Peyer's patch (tissue), 4 donors: ENCODE measurements around the gene ATP4A.

Source experiments
- POLR2A ChIP-seq, 2 donors: fragments of 450-650 bp; IDR thresholded peaks; one replicate each; pipeline ENCODE4 v1.5.1; 2017; ENCODE audit warnings: antibody characterized with exemption in 2 of 2, mild to moderate bottlenecking in 2 of 2, moderate library complexity in 2 of 2
- TF ChIP-seq, protein P1 (sequence below), 6 experiments: fragments of 450-650 bp in 4 of 6; fragments of 200-600 bp in 2 of 6; sonication (generic) in 1 of 6; IDR thresholded peaks; one replicate each; pipeline ENCODE4 v1.5.1; 2017 to 2019; ENCODE audit warnings: antibody characterized with exemption in 6 of 6, mild to moderate bottlenecking in 3 of 6, moderate library complexity in 1 of 6

GRCh38 chr19:35510626-35510964, 52.9 kb downstream of the ATP4A start:
- TF ChIP-seq, protein P1, sequence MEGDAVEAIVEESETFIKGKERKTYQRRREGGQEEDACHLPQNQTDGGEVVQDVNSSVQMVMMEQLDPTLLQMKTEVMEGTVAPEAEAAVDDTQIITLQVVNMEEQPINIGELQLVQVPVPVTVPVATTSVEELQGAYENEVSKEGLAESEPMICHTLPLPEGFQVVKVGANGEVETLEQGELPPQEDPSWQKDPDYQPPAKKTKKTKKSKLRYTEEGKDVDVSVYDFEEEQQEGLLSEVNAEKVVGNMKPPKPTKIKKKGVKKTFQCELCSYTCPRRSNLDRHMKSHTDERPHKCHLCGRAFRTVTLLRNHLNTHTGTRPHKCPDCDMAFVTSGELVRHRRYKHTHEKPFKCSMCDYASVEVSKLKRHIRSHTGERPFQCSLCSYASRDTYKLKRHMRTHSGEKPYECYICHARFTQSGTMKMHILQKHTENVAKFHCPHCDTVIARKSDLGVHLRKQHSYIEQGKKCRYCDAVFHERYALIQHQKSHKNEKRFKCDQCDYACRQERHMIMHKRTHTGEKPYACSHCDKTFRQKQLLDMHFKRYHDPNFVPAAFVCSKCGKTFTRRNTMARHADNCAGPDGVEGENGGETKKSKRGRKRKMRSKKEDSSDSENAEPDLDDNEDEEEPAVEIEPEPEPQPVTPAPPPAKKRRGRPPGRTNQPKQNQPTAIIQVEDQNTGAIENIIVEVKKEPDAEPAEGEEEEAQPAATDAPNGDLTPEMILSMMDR (IDR thresholded peaks at IDR 0.05) = no peak
- TF ChIP-seq POLR2A (IDR thresholded peaks at IDR 0.05) = no peak
